HL-60 (cell line): Measurements from ENCODE around the gene PSMC5.

Experiments used
- DNase-seq, 2 experiments: peaks; one replicate each; pipeline ENCODE4 v3.0.0-alpha.2; 2010 to 2020; ENCODE audit warnings: low read depth in 1 of 2, low spot score in 1 of 2
- H3K27ac ChIP-seq: fragments of 250-450 bp; sonication (Bioruptor Pico); replicated peaks from 2 replicates; pipeline ENCODE4 v1.5.1; 2020; ENCODE audit warnings: mild to moderate bottlenecking, moderate library complexity
- H3K27me3 ChIP-seq: fragments of 250-450 bp; sonication (Bioruptor Pico); 2 replicates; pipeline ENCODE4 v1.5.1; 2021; ENCODE audit warnings: mild to moderate bottlenecking, moderate library complexity; ENCODE audit not compliant: insufficient read depth, poor library complexity, severe bottlenecking
- H3K4me3 ChIP-seq: replicated peaks from 2 replicates; pipeline ENCODE4 v1.5.1; 2011; ENCODE audit warnings: mild to moderate bottlenecking, control low read depth, low read length; ENCODE audit not compliant: insufficient read depth
- GABPA ChIP-seq: IDR thresholded peaks from 2 replicates; pipeline ENCODE4 v1.6.1; 2012; ENCODE audit warnings: low read depth
- POLR2AphosphoS5 ChIP-seq: IDR thresholded peaks from 2 replicates; pipeline ENCODE4 v1.6.1; 2012; ENCODE audit warnings: low read depth
- SPI1 ChIP-seq: IDR thresholded peaks from 2 replicates; pipeline ENCODE4 v1.6.1; 2012; ENCODE audit warnings: low read depth, mild to moderate bottlenecking, borderline replicate concordance
- TF ChIP-seq, protein P1 (sequence below): IDR thresholded peaks from one replicate; pipeline ENCODE4 v1.5.1; 2011; ENCODE audit warnings: low read length, control low read depth, inconsistent platforms; ENCODE audit not compliant: insufficient read depth
- TF ChIP-seq, protein P2 (sequence below): IDR thresholded peaks from 2 replicates; pipeline ENCODE4 v1.6.1; 2012; ENCODE audit warnings: low read depth; ENCODE audit not compliant: insufficient replicate concordance

The PSMC5 gene

DNA sequence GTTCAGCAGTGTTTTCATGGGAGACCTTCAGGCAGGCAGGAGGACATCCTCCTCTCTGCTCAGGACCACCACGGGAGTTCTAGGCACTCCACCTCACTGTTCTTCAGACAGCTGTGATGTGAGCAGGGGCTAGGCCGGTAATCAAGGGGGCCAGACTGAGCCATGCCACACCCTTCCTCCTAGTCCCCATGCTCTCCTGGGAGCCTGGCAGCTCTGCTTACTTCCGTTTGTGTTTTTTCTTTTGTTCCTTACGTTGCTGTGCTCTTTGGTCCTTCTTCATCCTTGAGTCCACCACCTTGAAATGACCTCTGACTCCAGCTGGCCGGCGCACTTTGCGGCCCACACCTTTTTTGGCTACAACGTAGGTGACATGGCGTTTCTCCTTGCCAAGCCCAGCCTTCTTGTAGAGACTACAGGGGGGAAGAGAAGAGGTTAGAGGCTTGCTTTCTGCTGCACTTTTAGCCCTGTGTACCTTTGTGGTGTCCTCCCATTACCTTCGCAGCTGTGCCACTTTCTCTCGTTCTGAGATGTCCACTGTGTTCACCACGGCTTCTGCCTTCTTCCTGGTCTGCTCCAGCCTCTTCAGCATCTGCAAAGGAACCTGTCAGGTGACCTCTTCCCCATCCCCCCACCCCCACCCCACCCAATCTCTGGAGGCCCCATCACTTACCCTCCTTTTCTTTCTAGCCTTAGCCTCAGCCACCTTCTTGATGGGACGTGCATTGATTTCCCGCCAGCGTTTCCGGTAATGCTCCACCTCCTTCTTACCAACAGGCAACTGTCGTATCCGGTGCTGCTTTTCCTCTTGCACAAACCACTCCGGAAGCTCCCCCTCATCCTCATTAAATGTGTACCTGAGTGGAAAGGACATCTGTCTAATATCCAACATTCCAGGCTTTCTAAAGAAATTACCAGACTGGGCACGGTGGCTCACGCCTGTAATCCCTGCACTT is 7.4 kb upstream of the PSMC5 start:
- TF ChIP-seq GABPA = peak; percentile 31; the same call in 1 of the 2 replicates
- TF ChIP-seq POLR2AphosphoS5 = peak; percentile 56
- TF ChIP-seq, protein P1, sequence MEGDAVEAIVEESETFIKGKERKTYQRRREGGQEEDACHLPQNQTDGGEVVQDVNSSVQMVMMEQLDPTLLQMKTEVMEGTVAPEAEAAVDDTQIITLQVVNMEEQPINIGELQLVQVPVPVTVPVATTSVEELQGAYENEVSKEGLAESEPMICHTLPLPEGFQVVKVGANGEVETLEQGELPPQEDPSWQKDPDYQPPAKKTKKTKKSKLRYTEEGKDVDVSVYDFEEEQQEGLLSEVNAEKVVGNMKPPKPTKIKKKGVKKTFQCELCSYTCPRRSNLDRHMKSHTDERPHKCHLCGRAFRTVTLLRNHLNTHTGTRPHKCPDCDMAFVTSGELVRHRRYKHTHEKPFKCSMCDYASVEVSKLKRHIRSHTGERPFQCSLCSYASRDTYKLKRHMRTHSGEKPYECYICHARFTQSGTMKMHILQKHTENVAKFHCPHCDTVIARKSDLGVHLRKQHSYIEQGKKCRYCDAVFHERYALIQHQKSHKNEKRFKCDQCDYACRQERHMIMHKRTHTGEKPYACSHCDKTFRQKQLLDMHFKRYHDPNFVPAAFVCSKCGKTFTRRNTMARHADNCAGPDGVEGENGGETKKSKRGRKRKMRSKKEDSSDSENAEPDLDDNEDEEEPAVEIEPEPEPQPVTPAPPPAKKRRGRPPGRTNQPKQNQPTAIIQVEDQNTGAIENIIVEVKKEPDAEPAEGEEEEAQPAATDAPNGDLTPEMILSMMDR = no peak
- TF ChIP-seq, protein P2, sequence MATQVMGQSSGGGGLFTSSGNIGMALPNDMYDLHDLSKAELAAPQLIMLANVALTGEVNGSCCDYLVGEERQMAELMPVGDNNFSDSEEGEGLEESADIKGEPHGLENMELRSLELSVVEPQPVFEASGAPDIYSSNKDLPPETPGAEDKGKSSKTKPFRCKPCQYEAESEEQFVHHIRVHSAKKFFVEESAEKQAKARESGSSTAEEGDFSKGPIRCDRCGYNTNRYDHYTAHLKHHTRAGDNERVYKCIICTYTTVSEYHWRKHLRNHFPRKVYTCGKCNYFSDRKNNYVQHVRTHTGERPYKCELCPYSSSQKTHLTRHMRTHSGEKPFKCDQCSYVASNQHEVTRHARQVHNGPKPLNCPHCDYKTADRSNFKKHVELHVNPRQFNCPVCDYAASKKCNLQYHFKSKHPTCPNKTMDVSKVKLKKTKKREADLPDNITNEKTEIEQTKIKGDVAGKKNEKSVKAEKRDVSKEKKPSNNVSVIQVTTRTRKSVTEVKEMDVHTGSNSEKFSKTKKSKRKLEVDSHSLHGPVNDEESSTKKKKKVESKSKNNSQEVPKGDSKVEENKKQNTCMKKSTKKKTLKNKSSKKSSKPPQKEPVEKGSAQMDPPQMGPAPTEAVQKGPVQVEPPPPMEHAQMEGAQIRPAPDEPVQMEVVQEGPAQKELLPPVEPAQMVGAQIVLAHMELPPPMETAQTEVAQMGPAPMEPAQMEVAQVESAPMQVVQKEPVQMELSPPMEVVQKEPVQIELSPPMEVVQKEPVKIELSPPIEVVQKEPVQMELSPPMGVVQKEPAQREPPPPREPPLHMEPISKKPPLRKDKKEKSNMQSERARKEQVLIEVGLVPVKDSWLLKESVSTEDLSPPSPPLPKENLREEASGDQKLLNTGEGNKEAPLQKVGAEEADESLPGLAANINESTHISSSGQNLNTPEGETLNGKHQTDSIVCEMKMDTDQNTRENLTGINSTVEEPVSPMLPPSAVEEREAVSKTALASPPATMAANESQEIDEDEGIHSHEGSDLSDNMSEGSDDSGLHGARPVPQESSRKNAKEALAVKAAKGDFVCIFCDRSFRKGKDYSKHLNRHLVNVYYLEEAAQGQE = no peak
- DNase-seq = peak in 1 of 2 experiments; percentile 67
- peak overlapping the region; percentile 33 for H3K27ac ChIP-seq
- no peak overlapping the region for H3K4me3 ChIP-seq
- no peaks in the 10 kb centered on the region for H3K27me3 ChIP-seq

DNA sequence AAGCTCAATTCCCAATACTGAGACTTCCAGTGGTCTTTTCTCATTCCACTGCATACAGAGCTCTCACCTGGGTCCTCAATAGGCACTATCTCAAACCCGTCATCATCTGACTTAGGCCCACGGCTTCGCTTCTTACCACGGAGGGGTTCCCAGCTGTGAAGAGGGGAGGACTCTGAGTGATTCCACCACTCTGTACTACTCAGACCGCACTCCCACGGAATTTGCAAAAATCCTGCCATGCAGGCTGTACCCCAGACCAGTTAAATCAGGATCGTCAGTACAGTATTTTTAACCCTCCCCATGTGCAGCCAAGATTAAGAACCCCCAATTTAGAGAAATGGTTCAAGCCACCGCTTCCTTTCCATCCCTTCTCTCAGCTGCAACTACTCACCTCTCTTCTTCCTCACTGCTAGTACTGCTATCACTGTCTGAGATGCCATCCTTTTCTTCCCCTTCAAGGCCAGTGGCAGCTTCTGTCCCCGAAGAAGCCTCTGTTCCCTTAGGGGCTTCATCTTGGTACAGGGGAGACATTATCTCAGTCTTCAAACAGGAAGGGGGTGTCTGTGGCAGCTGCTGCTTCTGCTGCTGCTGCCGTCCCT is 6.2 kb upstream of the PSMC5 start:
- TF ChIP-seq SPI1 (no peak), POLR2AphosphoS5 (no peak)
- TF ChIP-seq, protein P1 = no peak
- TF ChIP-seq, protein P2 = no peak
- Histone ChIP-seq H3K27ac (peak overlapping the region; percentile 33), H3K27me3 (no peaks in the 10 kb centered on the region), H3K4me3 (no peak overlapping the region)
- DNase-seq = no peak

DNA sequence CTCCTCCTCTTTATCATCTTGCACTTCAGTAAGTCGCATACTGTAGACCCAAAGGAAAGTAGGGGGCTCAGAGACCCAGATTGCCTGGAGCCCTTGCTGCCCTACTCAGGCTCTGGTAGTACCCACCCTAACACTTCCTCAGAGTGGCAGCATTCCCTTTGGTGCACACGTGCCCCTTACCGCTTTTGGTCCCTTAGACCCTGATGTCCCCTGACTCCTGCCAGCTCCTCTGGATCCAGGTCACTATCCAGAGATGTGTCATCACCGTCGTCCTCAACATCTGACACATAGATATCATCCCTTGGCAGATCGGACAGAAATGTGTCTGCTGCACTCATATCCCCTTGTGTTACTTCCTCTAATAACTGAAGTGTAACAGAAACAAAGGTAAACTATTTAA is 5.4 kb upstream of the PSMC5 start:
- H3K27ac ChIP-seq = peak overlapping the region; percentile 24; the same call in 1 of the 2 replicates

More for the DNA sequence above, 5.4 kb upstream of the PSMC5 start:
- no peak for DNase-seq
- Histone ChIP-seq H3K4me3 (no peak overlapping the region), H3K27me3 (no peaks in the 10 kb centered on the region)
- TF ChIP-seq POLR2AphosphoS5 (no peak), GABPA (no peak), SPI1 (no peak)
- TF ChIP-seq, protein P2 = no peak
- TF ChIP-seq, protein P1 = no peak
